ENCODE data around the gene LAMB4. TPM values are rescaled to one million over a fixed set of nuclear protein-coding genes. Genes with fewer than 3 reads are reported as not detected.

The LAMB4 gene
- total RNA-seq, 4 donors from 2014 or later, result 2.0 to 17.3 (median 4.3) TPM; not detected in 1

DNA sequence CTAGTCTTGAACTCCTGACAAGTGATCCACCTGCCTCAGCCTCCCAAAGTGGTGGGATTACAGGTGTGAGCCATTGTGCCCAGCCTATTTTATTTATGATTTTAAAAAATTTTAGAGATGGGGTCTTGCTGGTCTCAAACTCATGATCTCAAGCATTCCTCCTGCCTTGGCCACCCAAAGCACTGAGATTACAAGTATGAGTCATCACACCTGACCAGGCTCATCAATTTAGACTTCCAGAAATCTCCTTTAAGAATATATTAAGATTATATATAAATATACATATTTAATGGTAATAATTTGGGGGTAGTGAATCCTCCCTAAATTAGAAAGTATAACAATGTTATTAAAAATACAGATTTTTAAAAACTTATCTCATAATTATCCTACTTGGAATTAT is 156.3 kb downstream of the LAMB4 start:
- TF ChIP-seq CTCF (IDR thresholded peaks at IDR 0.05), result no peak
- TF ChIP-seq POLR2A (IDR thresholded peaks at IDR 0.05), result no peak
- Histone ChIP-seq H3K36me3 (peaks cover 0 to 56% (median 0%) of the 10 kb centered on the region in 3 donors), H3K27ac (peak overlapping the region in 2 of 4 donors; percentile 51 to 71)

More for the DNA sequence above, 156.3 kb downstream of the LAMB4 start:
- Histone ChIP-seq H3K4me1 (peaks cover 0 to 5% (median 0%) of the 10 kb centered on the region in 4 donors), H3K27me3 (no peaks in the 10 kb centered on the region), H3K9me3 (no peaks in the 10 kb centered on the region), H3K4me3 (no peak overlapping the region)
- no peak for DNase-seq

Small RNA genes within 50 kb of the gene (small RNA-seq; reads per million reads assigned to genes)
- gene RF00012, result 0 reads per million in 2 donors

Other genes starting within 250 kb of the LAMB4 start
- 10 to 100 TPM; 53.9 to 93.3 (median 74.2) TPM for gene DLD, start 239.2 kb downstream of the LAMB4 start, total RNA-seq
- 100 to 1,000 TPM in 3 of 4 donors, 10 to 100 TPM in 1; 97.6 to 821 (median 155) TPM for gene LAMB1, start 127.2 kb downstream of the LAMB4 start, total RNA-seq

Measured in Peyer's patch (tissue), 4 donors.